IPS-15b (cell line): ENCODE data around the gene EIF2S1.

Source experiments
- H3K27me3 ChIP-seq: one replicate; pipeline ENCODE4 v1.6.1; 2013; ENCODE audit warnings: low read length; ENCODE audit not compliant: control insufficient read depth, insufficient read depth
- H3K36me3 ChIP-seq: one replicate; pipeline ENCODE4 v1.6.1; 2013; ENCODE audit warnings: low read length; ENCODE audit not compliant: control insufficient read depth, insufficient read depth
- H3K4me1 ChIP-seq: one replicate; pipeline ENCODE4 v1.6.1; 2013; ENCODE audit warnings: mild to moderate bottlenecking, low read length; ENCODE audit not compliant: control insufficient read depth, insufficient read depth
- H3K4me3 ChIP-seq: one replicate; pipeline ENCODE4 v1.5.1; 2013; ENCODE audit warnings: low read depth, low read length
- H3K9ac ChIP-seq: one replicate; pipeline ENCODE4 v1.6.1; 2013; ENCODE audit warnings: low read depth, mild to moderate bottlenecking, low read length
- H3K9me3 ChIP-seq: one replicate; pipeline ENCODE4 v1.6.1; 2013; ENCODE audit warnings: mild to moderate bottlenecking, low read length; ENCODE audit not compliant: control insufficient read depth, insufficient read depth

EIF2S1 gene

GRCh38 chr14:67429510-67430205 is 69.5 kb downstream of the EIF2S1 start:
- Histone ChIP-seq H3K9me3 (no peaks in the 10 kb centered on the region), H3K9ac (no peak overlapping the region), H3K4me1 (peaks cover 3% of the 10 kb centered on the region), H3K27me3 (no peaks in the 10 kb centered on the region), H3K36me3 (no peaks in the 10 kb centered on the region), H3K4me3 (no peak overlapping the region)

GRCh38 chr14:67432050-67432564 is 72.0 kb downstream of the EIF2S1 start:
- Histone ChIP-seq H3K9me3 (no peaks in the 10 kb centered on the region), H3K4me3 (no peak overlapping the region), H3K9ac (no peak overlapping the region), H3K36me3 (no peaks in the 10 kb centered on the region), H3K27me3 (no peaks in the 10 kb centered on the region), H3K4me1 (peaks cover 3% of the 10 kb centered on the region)

GRCh38 chr14:67435603-67436002 is 75.5 kb downstream of the EIF2S1 start:
- Histone ChIP-seq H3K9ac (no peak overlapping the region), H3K4me1 (no peaks in the 10 kb centered on the region), H3K9me3 (no peaks in the 10 kb centered on the region), H3K27me3 (no peaks in the 10 kb centered on the region), H3K4me3 (no peak overlapping the region), H3K36me3 (no peaks in the 10 kb centered on the region)
